ENCODE data around the gene SIGLEC14.

GRCh38 chr19:51600940-51601580, 45.6 kb downstream of the SIGLEC14 start:
- TF ChIP-seq, protein P1, sequence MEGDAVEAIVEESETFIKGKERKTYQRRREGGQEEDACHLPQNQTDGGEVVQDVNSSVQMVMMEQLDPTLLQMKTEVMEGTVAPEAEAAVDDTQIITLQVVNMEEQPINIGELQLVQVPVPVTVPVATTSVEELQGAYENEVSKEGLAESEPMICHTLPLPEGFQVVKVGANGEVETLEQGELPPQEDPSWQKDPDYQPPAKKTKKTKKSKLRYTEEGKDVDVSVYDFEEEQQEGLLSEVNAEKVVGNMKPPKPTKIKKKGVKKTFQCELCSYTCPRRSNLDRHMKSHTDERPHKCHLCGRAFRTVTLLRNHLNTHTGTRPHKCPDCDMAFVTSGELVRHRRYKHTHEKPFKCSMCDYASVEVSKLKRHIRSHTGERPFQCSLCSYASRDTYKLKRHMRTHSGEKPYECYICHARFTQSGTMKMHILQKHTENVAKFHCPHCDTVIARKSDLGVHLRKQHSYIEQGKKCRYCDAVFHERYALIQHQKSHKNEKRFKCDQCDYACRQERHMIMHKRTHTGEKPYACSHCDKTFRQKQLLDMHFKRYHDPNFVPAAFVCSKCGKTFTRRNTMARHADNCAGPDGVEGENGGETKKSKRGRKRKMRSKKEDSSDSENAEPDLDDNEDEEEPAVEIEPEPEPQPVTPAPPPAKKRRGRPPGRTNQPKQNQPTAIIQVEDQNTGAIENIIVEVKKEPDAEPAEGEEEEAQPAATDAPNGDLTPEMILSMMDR (IDR thresholded peaks at IDR 0.05) = no peak
- no peak for TF ChIP-seq POLR2A (IDR thresholded peaks at IDR 0.05)

Measured in adrenal gland (tissue), 5 donors.